ENCODE data around the gene AP1S3.

GRCh38 chr2:223884399-223884798 is 47.0 kb upstream of the AP1S3 start:
- TF ChIP-seq CTCF (IDR thresholded peaks at IDR 0.05; ENCODE audit: low read length) (no peak), EZH2 (optimal IDR thresholded peaks at IDR 0.05; ENCODE audit: low read depth, low read length) (no peak)

All from MM.1S (cell line).